Endothelial cell of umbilical vein (primary cell): ENCODE results near the gene RANBP3L. TPM values are rescaled to one million over a fixed set of nuclear protein-coding genes. Genes with fewer than 3 reads are reported as not detected.

Experiments
- BruUV-seq: library from RNA; stranded (reverse); fragments of 400-500 nt; replicated peaks from 2 replicates; lab custom pipeline; 2021; lab: Mats Ljungman, UMichigan
- CTCF ChIA-PET: fragments of 300-600, 350-600 bp; sonication (Branson Sonifier 250); formaldehyde crosslinking; loops from one replicate; lab custom pipeline; 2021; ENCODE audit warnings: antibody characterized with exemption, inconsistent platforms; lab: Charles Lee
- POLR2A ChIA-PET: fragments of 300-600, 350-600 bp; sonication (Branson Sonifier 250); formaldehyde crosslinking; loops from one replicate; lab custom pipeline; 2021; ENCODE audit warnings: antibody characterized with exemption, inconsistent platforms; lab: Charles Lee
- DNase-seq: peaks from one replicate; pipeline ENCODE4 v3.0.0-alpha.2; 2011; ENCODE audit warnings: low read depth, low spot score
- FAIRE-seq: peaks from 2 replicates; lab custom pipeline; 2011; peaks lifted over from hg19 to GRCh38; lab: Jason Lieb, UNC
- H2AFZ ChIP-seq: 2 replicates; pipeline ENCODE4 v1.6.0; 2012; ENCODE audit warnings: low read depth, low read length, control low read depth, inconsistent platforms
- H3K27ac ChIP-seq: 2 replicates; pipeline ENCODE4 v1.5.1; 2011; ENCODE audit warnings: low read depth, mild to moderate bottlenecking, control low read depth, low read length, moderate library complexity; ENCODE audit not compliant: insufficient read depth
- H3K27me3 ChIP-seq, 2 experiments: 2 replicates each; pipeline versions ENCODE4 v1.6.0 to v1.6.1; 2011; ENCODE audit warnings: low read length in 2 of 2, mixed read lengths in 1 of 2; ENCODE audit not compliant: control insufficient read depth in 2 of 2, insufficient read depth in 2 of 2
- H3K36me3 ChIP-seq, 2 experiments: 2 replicates in 1 of 2; 3 replicates in 1 of 2; pipeline ENCODE4 v1.5.1; 2011; ENCODE audit warnings: low read length in 2 of 2, mild to moderate bottlenecking in 1 of 2, moderate library complexity in 1 of 2; ENCODE audit not compliant: control insufficient read depth in 2 of 2, insufficient read depth in 2 of 2; ENCODE audit errors: extremely low read depth in 1 of 2
- H3K4me1 ChIP-seq: 3 replicates; pipeline ENCODE4 v1.5.1; 2011; ENCODE audit warnings: mild to moderate bottlenecking, low read length; ENCODE audit not compliant: control insufficient read depth, insufficient read depth; ENCODE audit errors: extremely low read depth
- H3K4me2 ChIP-seq: 2 replicates; pipeline ENCODE4 v1.6.1; 2011; ENCODE audit warnings: low read length, control low read depth, mixed read lengths; ENCODE audit not compliant: insufficient read depth
- H3K4me3 ChIP-seq, 3 experiments: fragments of 200-600 bp in 1 of 3; sonication (generic), shearing (Covaris generic) in 1 of 3; replicated peaks in 1 of 3; 2 replicates each; pipeline ENCODE4 v1.5.1; 2011 to 2016; ENCODE audit warnings: control low read depth in 3 of 3, low read length in 3 of 3, mild to moderate bottlenecking in 2 of 3, inconsistent platforms in 1 of 3, low read depth in 1 of 3, moderate library complexity in 1 of 3; ENCODE audit not compliant: insufficient read depth in 1 of 3
- H3K79me2 ChIP-seq: 2 replicates; pipeline ENCODE4 v1.6.0; 2012; ENCODE audit warnings: low read length, inconsistent platforms; ENCODE audit not compliant: control insufficient read depth, insufficient read depth
- H3K9ac ChIP-seq: replicated peaks from 2 replicates; pipeline ENCODE3; 2011; ENCODE audit warnings: low read length, control low read depth; ENCODE audit not compliant: insufficient read depth; ENCODE audit errors: extremely low read depth
- H3K9me1 ChIP-seq: replicated peaks from 3 replicates; pipeline ENCODE4 v1.6.0; 2011; ENCODE audit warnings: mild to moderate bottlenecking, low read length; ENCODE audit not compliant: control insufficient read depth, insufficient read depth; ENCODE audit errors: extremely low read depth
- H3K9me3 ChIP-seq: replicated peaks from 2 replicates; pipeline ENCODE4 v1.5.1; 2012; ENCODE audit warnings: low read length, inconsistent platforms; ENCODE audit not compliant: control insufficient read depth, insufficient read depth
- H4K20me1 ChIP-seq: replicated peaks from 2 replicates; pipeline ENCODE3; 2011; ENCODE audit warnings: mild to moderate bottlenecking, low read length; ENCODE audit not compliant: control insufficient read depth, insufficient read depth; ENCODE audit errors: extremely low read depth
- EZH2 ChIP-seq: IDR thresholded peaks from 2 replicates; pipeline ENCODE4 v1.6.1; 2012; ENCODE audit warnings: borderline replicate concordance, low read depth, mild to moderate bottlenecking, moderate library complexity, low read length, inconsistent platforms; ENCODE audit not compliant: severe bottlenecking
- FOS ChIP-seq: IDR thresholded peaks from 2 replicates; pipeline ENCODE4 v1.6.1; 2011; ENCODE audit warnings: mild to moderate bottlenecking, low read length, moderate library complexity, borderline replicate concordance; ENCODE audit not compliant: insufficient read depth
- GATA2 ChIP-seq: IDR thresholded peaks from 2 replicates; pipeline ENCODE4 v1.7.0; 2011; ENCODE audit warnings: low read depth, mild to moderate bottlenecking, moderate library complexity, mixed read lengths, low read length; ENCODE audit not compliant: insufficient read length, insufficient read depth
- JUN ChIP-seq: IDR thresholded peaks from 2 replicates; pipeline ENCODE4 v1.6.1; 2011; ENCODE audit warnings: borderline replicate concordance, low read depth; ENCODE audit not compliant: insufficient read length, insufficient read depth
- MYC ChIP-seq: IDR thresholded peaks from one replicate; pipeline ENCODE4 v1.6.1; 2011; ENCODE audit warnings: mild to moderate bottlenecking, low read depth, low read length
- POLR2A ChIP-seq: IDR thresholded peaks from 2 replicates; pipeline ENCODE4 v1.6.1; 2012; ENCODE audit warnings: low read depth, mild to moderate bottlenecking, control low read depth, low read length
- POLR2AphosphoS5 ChIP-seq: IDR thresholded peaks from 2 replicates; pipeline ENCODE4 v1.6.1; 2012; ENCODE audit warnings: low read depth, mild to moderate bottlenecking, control low read depth, low read length, moderate library complexity; ENCODE audit not compliant: insufficient read depth
- dilution Hi-C: fragments of 300-500 bp; cut with MboI; formaldehyde crosslinking; loops from one replicate; pipeline ENCODE4 v1.15.0; 2019; ENCODE audit warnings: low sequenced_read_pairs; ENCODE audit not compliant: extremely low pct_ligation_motif_present
- intact Hi-C: fragments of 100-400 bp; cut with micrococcal nuclease; formaldehyde crosslinking; loops from one replicate; pipeline ENCODE4 v1.10.0; 2022
- polyA plus RNA-seq, 4 experiments: library from polyadenylated mRNA; depleted of rRNA in 3 of 4; stranded (reverse) in 3 of 4; unstranded in 1 of 4; fragments of >200 nt; gene quantifications; 2 replicates each; pipeline versions ENCODE4 v1.2.1 to v1.2.3, GENCODE V29; 2011 to 2012; ENCODE audit warnings: missing spikeins in 1 of 4
- total RNA-seq: library from RNA; stranded (reverse); gene quantifications from 2 replicates; pipeline ENCODE4 v1.2.3, GENCODE V29; 2021
- TF ChIP-seq, protein P1 (sequence below): IDR thresholded peaks from 2 replicates; pipeline ENCODE4 v1.6.1; 2011; ENCODE audit not compliant: insufficient read depth, insufficient read length
- TF ChIP-seq, protein P2 (sequence below), 2 donors: IDR thresholded peaks; 1 replicate in 1 of 2; 2 replicates in 1 of 2; pipeline ENCODE4 v1.5.1; 2011; ENCODE audit warnings: low read length in 2 of 2, mild to moderate bottlenecking in 2 of 2, moderate library complexity in 2 of 2, control low read depth in 1 of 2, inconsistent platforms in 1 of 2, low read depth in 1 of 2; ENCODE audit not compliant: insufficient read depth in 1 of 2; ENCODE audit errors: extremely low read depth in 1 of 2

Gene RANBP3L
- total and polyA plus RNA-seq, 2 donors (not counting 3 experiments of a cell fraction or from before 2014, with no cell fraction given): not detected

DNA sequence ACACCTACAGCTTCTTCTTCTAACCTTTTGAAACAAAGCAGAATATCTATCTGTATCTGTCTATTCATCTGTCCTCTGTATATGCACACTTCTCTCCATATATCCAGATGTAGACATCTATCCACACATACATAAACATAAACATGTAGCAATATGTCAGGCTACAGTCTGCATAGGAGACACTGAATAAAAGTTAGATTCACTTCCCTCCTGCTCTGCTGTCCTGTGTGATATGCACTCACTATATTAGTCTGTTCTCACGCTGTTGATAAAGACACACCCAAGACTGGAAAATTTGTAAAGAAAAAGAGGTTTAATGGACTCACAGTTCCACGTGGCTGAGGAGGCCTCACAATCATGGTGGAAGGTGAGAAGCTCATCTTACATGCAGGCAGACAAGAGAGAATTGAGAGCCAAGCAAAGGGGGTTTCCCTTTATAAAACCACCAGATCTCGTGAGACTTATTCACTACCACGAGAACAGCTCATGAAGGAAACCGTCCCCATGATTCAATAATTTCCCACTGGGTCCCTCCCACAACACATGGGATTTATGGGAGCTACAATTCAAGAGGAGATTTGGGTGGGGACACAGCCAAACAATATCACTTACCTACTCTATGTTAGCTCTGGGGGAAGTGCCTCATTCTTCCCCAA is 24.1 kb downstream of the RANBP3L start:
- Histone ChIP-seq H3K9me1 (no peaks in the 10 kb centered on the region), H2AFZ (no peak overlapping the region), H3K4me2 (no peak overlapping the region), H4K20me1 (no peaks in the 10 kb centered on the region), H3K36me3 (no peaks in the 10 kb centered on the region), H3K27ac (no peak overlapping the region), H3K79me2 (no peaks in the 10 kb centered on the region), H3K4me3 (no peak overlapping the region), H3K9me3 (no peaks in the 10 kb centered on the region), H3K27me3 (peaks cover 8% of the 10 kb centered on the region in 2 experiments), H3K9ac (no peak overlapping the region), H3K4me1 (no peaks in the 10 kb centered on the region)
- POLR2A ChIA-PET: no interaction called here
- dilution Hi-C loops (no loop called here), intact Hi-C loops (no loop called here)
- no peak for FAIRE-seq
- no peak for DNase-seq
- BruUV-seq: no TSS peak
- TF ChIP-seq, protein P1, sequence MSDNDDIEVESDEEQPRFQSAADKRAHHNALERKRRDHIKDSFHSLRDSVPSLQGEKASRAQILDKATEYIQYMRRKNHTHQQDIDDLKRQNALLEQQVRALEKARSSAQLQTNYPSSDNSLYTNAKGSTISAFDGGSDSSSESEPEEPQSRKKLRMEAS: no peak
- TF ChIP-seq, protein P2, sequence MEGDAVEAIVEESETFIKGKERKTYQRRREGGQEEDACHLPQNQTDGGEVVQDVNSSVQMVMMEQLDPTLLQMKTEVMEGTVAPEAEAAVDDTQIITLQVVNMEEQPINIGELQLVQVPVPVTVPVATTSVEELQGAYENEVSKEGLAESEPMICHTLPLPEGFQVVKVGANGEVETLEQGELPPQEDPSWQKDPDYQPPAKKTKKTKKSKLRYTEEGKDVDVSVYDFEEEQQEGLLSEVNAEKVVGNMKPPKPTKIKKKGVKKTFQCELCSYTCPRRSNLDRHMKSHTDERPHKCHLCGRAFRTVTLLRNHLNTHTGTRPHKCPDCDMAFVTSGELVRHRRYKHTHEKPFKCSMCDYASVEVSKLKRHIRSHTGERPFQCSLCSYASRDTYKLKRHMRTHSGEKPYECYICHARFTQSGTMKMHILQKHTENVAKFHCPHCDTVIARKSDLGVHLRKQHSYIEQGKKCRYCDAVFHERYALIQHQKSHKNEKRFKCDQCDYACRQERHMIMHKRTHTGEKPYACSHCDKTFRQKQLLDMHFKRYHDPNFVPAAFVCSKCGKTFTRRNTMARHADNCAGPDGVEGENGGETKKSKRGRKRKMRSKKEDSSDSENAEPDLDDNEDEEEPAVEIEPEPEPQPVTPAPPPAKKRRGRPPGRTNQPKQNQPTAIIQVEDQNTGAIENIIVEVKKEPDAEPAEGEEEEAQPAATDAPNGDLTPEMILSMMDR (IDR thresholded peaks at IDR 0.05; ENCODE audit: extremely low read depth in 1 of 2, insufficient read depth in 1 of 2, low read depth in 1 of 2, low read length in 2 of 2): no peak
- TF ChIP-seq POLR2AphosphoS5 (no peak), MYC (no peak), JUN (no peak), POLR2A (no peak), GATA2 (no peak), FOS (no peak), EZH2 (no peak)
- CTCF ChIA-PET: interaction anchor here (0.8 to 2.7 kb wide), 4 partner anchors 12 to 229 kb away, joined by 3 to 8 read pairs (median 4); partner anchors contain the start of gene RANBP3L
